CD14-positive monocyte (primary cell): ENCODE results near the gene GAPVD1. TPM values are rescaled to one million over a fixed set of nuclear protein-coding genes. Genes with fewer than 3 reads are reported as not detected.
"Not testable (repeated sequence)": the region's sequence is repeated elsewhere in the genome, so short reads cannot be mapped to it uniquely, and the experiment has no call there.

Source experiments
- DNase-seq, 3 donors: peaks; one replicate each; pipeline ENCODE4 v3.0.0-alpha.2; 2011 to 2022
- H2AFZ ChIP-seq: 2 replicates; pipeline ENCODE4 v1.6.0; 2012; ENCODE audit warnings: mild to moderate bottlenecking, low read depth, low read length, inconsistent platforms; ENCODE audit not compliant: insufficient read depth, poor library complexity, severe bottlenecking
- H3K27ac ChIP-seq, 2 donors: 1 replicate in 1 of 2; 2 replicates in 1 of 2; pipeline ENCODE4 v1.5.1; 2012 to 2013; ENCODE audit warnings: low read length in 2 of 2, control low read depth in 1 of 2, inconsistent platforms in 1 of 2, low read depth in 1 of 2, mild to moderate bottlenecking in 1 of 2
- H3K27me3 ChIP-seq, 2 donors: one replicate each; pipeline versions ENCODE4 v1.6.0 to v1.6.1; 2011 to 2013; ENCODE audit warnings: low read length in 2 of 2; ENCODE audit not compliant: control insufficient read depth in 2 of 2, insufficient read depth in 2 of 2
- H3K36me3 ChIP-seq, 2 donors: replicated peaks in 1 of 2; 1 replicate in 1 of 2; 2 replicates in 1 of 2; pipeline versions ENCODE4 v1.5.1 to v1.6.1; 2012 to 2013; ENCODE audit warnings: low read length in 2 of 2, control low read depth in 1 of 2, inconsistent platforms in 1 of 2, mild to moderate bottlenecking in 1 of 2; ENCODE audit not compliant: insufficient read depth in 2 of 2, control insufficient read depth in 1 of 2
- H3K4me1 ChIP-seq, 2 donors: 1 replicate in 1 of 2; 2 replicates in 1 of 2; pipeline versions ENCODE4 v1.5.1 to v1.6.1; 2012 to 2013; ENCODE audit warnings: low read length in 2 of 2, control low read depth in 1 of 2, inconsistent platforms in 1 of 2, mild to moderate bottlenecking in 1 of 2, moderate library complexity in 1 of 2; ENCODE audit not compliant: insufficient read depth in 2 of 2, control insufficient read depth in 1 of 2
- H3K4me2 ChIP-seq: replicated peaks from 2 replicates; pipeline ENCODE3; 2012; ENCODE audit warnings: low read length, moderate library complexity, mild to moderate bottlenecking; ENCODE audit not compliant: poor library complexity, severe bottlenecking; ENCODE audit errors: extremely low read depth
- H3K4me3 ChIP-seq, 3 experiments: fragments of 200-600 bp in 1 of 3; sonication (generic) in 1 of 3; replicated peaks in 1 of 3; 1 replicate in 2 of 3; 2 replicates in 1 of 3; pipeline ENCODE4 v1.5.1; 2011 to 2013; ENCODE audit warnings: low read length in 3 of 3, mild to moderate bottlenecking in 3 of 3, control low read depth in 2 of 3, low read depth in 2 of 3, inconsistent platforms in 1 of 3, moderate library complexity in 1 of 3
- H3K79me2 ChIP-seq: 2 replicates; pipeline ENCODE4 v1.6.0; 2012; ENCODE audit warnings: mild to moderate bottlenecking, control low read depth, inconsistent platforms, low read length, moderate library complexity; ENCODE audit not compliant: insufficient read depth
- H3K9ac ChIP-seq: 2 replicates; pipeline ENCODE4 v1.6.0; 2017; ENCODE audit warnings: low read length, mild to moderate bottlenecking; ENCODE audit not compliant: insufficient read depth, poor library complexity, severe bottlenecking
- H3K9me3 ChIP-seq, 2 donors: replicated peaks in 1 of 2; 1 replicate in 1 of 2; 2 replicates in 1 of 2; pipeline versions ENCODE4 v1.5.1 to v1.6.1; 2012 to 2013; ENCODE audit warnings: low read length in 2 of 2, control low read depth in 1 of 2; ENCODE audit not compliant: control insufficient read depth in 1 of 2, insufficient read depth in 1 of 2
- H4K20me1 ChIP-seq: 2 replicates; pipeline ENCODE4 v1.6.0; 2012; ENCODE audit warnings: mild to moderate bottlenecking, low read length, control low read depth, moderate library complexity; ENCODE audit not compliant: insufficient read depth
- H3K27ac Mint-ChIP-seq, 7 donors: one replicate each; pipeline ENCODE4 v1.8.0; 2020; ENCODE audit warnings: mild to moderate bottlenecking in 7 of 7, mixed read lengths in 7 of 7, moderate library complexity in 6 of 7, inconsistent platforms in 2 of 7
- H3K27me3 Mint-ChIP-seq, 3 donors: one replicate each; pipeline ENCODE4 v1.8.0; 2021 to 2022; ENCODE audit warnings: low read depth in 3 of 3, mild to moderate bottlenecking in 3 of 3, mixed read lengths in 3 of 3, moderate library complexity in 3 of 3, inconsistent platforms in 1 of 3
- H3K36me3 Mint-ChIP-seq, 2 donors: one replicate each; pipeline ENCODE4 v1.8.0; 2020; ENCODE audit warnings: mixed read lengths in 2 of 2, inconsistent platforms in 1 of 2, mild to moderate bottlenecking in 1 of 2
- H3K4me1 Mint-ChIP-seq: one replicate; pipeline ENCODE4 v1.8.0; 2020; ENCODE audit warnings: mild to moderate bottlenecking, mixed read lengths
- H3K4me3 Mint-ChIP-seq, 2 donors: one replicate each; pipeline ENCODE4 v1.8.0; 2020; ENCODE audit warnings: mild to moderate bottlenecking in 2 of 2, mixed read lengths in 2 of 2, moderate library complexity in 1 of 2
- H3K9me3 Mint-ChIP-seq, 7 donors: one replicate each; pipeline ENCODE4 v1.8.0; 2020 to 2022; ENCODE audit warnings: mixed read lengths in 7 of 7, mild to moderate bottlenecking in 6 of 7, moderate library complexity in 6 of 7, inconsistent platforms in 2 of 7
- WGBS: methylation state at CpG from one replicate; pipeline ENCODE4 v1.1.5; 2013; ENCODE audit warnings: missing lambda C conversion rate; ENCODE audit not compliant: insufficient coverage; 5-methylcytosine and 5-hydroxymethylcytosine counted together
- intact Hi-C, 2 donors: fragments of 100-400 bp; cut with micrococcal nuclease; formaldehyde crosslinking; loops; one replicate each; pipeline versions ENCODE4 v1.15.0 to v1.15.1; 2023
- polyA plus RNA-seq, 3 donors: library from polyadenylated mRNA; depleted of rRNA in 1 of 3; unstranded in 2 of 3; stranded (reverse) in 1 of 3; fragments of 300-500 nt in 2 of 3; fragments of >200 nt in 1 of 3; fragmentation: Illumina TruSeq in 2 of 3; gene quantifications; 1 replicate in 2 of 3; 2 replicates in 1 of 3; pipeline ENCODE4 v1.2.3, GENCODE V29; 2012 to 2021
- TF ChIP-seq, protein P1 (sequence below): fragments of 200-600 bp; IDR thresholded peaks from one replicate; pipeline ENCODE4 v1.8.0; 2022; ENCODE audit warnings: antibody characterized with exemption, mild to moderate bottlenecking

The GAPVD1 gene
- polyA plus RNA-seq, 3 donors: 18.7 to 49.2 (median 30.5) TPM

DNA sequence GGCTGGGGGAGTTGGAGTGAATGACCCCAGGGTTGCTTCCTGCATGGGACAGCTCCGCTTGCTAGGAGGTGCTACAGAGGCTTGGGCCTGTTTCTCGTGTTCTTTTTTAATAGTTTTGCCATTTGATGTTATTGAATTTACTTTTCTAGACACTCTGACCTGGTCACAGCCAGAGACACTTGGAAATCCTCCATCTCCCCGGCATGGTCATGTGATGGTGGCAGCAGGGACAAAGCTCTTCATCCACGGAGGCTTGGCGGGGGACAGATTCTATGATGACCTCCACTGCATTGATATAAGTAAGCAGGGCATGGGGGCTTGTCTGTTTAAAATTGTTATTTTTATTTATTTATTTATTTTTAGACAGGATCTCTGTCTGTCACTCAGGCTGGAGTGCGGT, 33.9 kb upstream of the GAPVD1 start:
- Mint-ChIP-seq H3K36me3 (peaks cover 14 to 50% of the 10 kb centered on the region in 2 donors), H3K27ac (peak overlapping the region in 1 of 7 donors; percentile 37), H3K4me3 (no peak overlapping the region), H3K4me1 (no peaks in the 10 kb centered on the region), H3K9me3 (no peaks in the 10 kb centered on the region), H3K27me3 (peaks cover 0 to 2% (median 0%) of the 10 kb centered on the region in 3 donors)
- H3K4me1 ChIP-seq: no peaks in the 10 kb centered on the region
- TF ChIP-seq, protein P1, sequence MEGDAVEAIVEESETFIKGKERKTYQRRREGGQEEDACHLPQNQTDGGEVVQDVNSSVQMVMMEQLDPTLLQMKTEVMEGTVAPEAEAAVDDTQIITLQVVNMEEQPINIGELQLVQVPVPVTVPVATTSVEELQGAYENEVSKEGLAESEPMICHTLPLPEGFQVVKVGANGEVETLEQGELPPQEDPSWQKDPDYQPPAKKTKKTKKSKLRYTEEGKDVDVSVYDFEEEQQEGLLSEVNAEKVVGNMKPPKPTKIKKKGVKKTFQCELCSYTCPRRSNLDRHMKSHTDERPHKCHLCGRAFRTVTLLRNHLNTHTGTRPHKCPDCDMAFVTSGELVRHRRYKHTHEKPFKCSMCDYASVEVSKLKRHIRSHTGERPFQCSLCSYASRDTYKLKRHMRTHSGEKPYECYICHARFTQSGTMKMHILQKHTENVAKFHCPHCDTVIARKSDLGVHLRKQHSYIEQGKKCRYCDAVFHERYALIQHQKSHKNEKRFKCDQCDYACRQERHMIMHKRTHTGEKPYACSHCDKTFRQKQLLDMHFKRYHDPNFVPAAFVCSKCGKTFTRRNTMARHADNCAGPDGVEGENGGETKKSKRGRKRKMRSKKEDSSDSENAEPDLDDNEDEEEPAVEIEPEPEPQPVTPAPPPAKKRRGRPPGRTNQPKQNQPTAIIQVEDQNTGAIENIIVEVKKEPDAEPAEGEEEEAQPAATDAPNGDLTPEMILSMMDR: no peak
- H3K4me3 ChIP-seq: no peak overlapping the region
- H3K79me2 ChIP-seq: no peaks in the 10 kb centered on the region
- no peaks in the 10 kb centered on the region for H3K9me3 ChIP-seq
- H3K36me3 ChIP-seq: peaks cover 14 to 27% of the 10 kb centered on the region in 2 donors
- H3K27me3 ChIP-seq: no peaks in the 10 kb centered on the region
- no peak overlapping the region for H3K27ac ChIP-seq
- H2AFZ ChIP-seq: no peak overlapping the region
- 100% methylated on average over 3 of the region's 6 CpGs for WGBS
- H3K9ac ChIP-seq: no peak overlapping the region
- intact Hi-C loops: no loop called here
- no peak overlapping the region for H3K4me2 ChIP-seq
- H4K20me1 ChIP-seq: no peaks in the 10 kb centered on the region
- no peak for DNase-seq

DNA sequence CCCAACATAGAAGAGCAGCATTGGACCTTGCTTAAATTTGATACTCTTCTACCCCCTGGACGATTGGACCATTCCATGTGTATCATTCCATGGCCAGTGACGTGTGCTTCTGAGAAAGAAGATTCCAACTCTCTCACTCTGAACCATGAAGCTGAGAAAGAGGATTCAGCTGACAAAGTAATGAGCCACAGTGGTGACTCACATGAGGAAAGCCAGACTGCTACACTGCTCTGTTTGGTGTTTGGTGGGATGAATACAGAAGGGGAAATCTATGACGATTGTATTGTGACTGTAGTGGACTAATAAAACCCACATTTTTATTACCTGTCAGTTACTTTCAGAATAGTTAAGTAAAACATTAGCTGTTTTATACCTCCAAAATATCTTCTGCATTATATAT, 27.9 kb upstream of the GAPVD1 start:
- H2AFZ ChIP-seq: no peak overlapping the region
- no peak overlapping the region for H3K4me2 ChIP-seq
- Mint-ChIP-seq H3K9me3 (peaks cover 0 to 3% (median 0%) of the 10 kb centered on the region in 7 donors), H3K4me1 (peaks cover 32% of the 10 kb centered on the region), H3K27me3 (no peaks in the 10 kb centered on the region), H3K36me3 (peaks cover 47 to 71% of the 10 kb centered on the region in 2 donors), H3K27ac (peak overlapping the region in 5 of 7 donors; percentile 10 to 56 (median 46)), H3K4me3 (no peak overlapping the region)
- peaks cover 47% of the 10 kb centered on the region for H4K20me1 ChIP-seq
- TF ChIP-seq, protein P1: no peak
- DNase-seq: peak in 1 of 3 donors; percentile 38
- no peaks in the 10 kb centered on the region for H3K9me3 ChIP-seq
- H3K4me1 ChIP-seq: peaks cover 4 to 29% of the 10 kb centered on the region in 2 donors
- intact Hi-C loops: no loop called here
- H3K27ac ChIP-seq: no peak overlapping the region
- no peak overlapping the region for H3K9ac ChIP-seq
- H3K4me3 ChIP-seq: no peak overlapping the region
- 83% methylated on average over 1 of the region's 3 CpGs for WGBS
- no peaks in the 10 kb centered on the region for H3K27me3 ChIP-seq
- peaks cover 56 to 75% of the 10 kb centered on the region in 2 donors for H3K36me3 ChIP-seq
- H3K79me2 ChIP-seq: peaks cover 33% of the 10 kb centered on the region

DNA sequence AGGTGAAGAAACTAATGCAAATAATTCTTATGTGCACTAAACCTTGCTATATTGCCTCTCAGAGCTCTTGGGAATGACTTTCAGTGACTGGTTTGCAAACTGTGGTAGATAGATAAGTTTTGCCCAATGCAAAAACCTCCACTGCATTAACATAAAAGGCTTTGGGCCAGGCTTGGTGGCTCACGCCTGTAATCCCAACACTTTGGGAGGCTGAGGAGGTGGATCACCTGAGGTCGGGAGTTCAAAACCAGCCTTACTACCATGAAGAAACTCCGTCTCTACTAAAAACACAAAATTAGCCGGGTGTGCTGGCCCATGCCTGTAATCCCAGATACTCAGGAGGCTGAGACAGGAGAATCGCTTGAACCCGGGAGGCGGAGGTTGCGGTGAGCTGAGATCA, 27.5 kb upstream of the GAPVD1 start:
- H3K36me3 Mint-ChIP-seq: peaks cover 51 to 74% of the 10 kb centered on the region in 2 donors
- no CpG with 5 or more reads among the region's 8 CpGs for WGBS
- H3K27me3 ChIP-seq, H3K4me3 ChIP-seq, DNase-seq, H3K27ac ChIP-seq, H3K4me2 ChIP-seq, intact Hi-C loops, H3K9ac ChIP-seq, H3K9me3 ChIP-seq, H3K9me3 Mint-ChIP-seq, H2AFZ ChIP-seq, H3K27me3 Mint-ChIP-seq, H3K4me3 Mint-ChIP-seq: not testable (repeated sequence)
- H3K27ac Mint-ChIP-seq: peak overlapping the region in 1 of 7 donors; percentile 36
- H3K4me1 ChIP-seq: peaks cover 8 to 33% of the 10 kb centered on the region in 2 donors
- H3K4me1 Mint-ChIP-seq: peaks cover 36% of the 10 kb centered on the region
- peaks cover 37% of the 10 kb centered on the region for H3K79me2 ChIP-seq
- H3K36me3 ChIP-seq: peaks cover 60 to 78% of the 10 kb centered on the region in 2 donors
- peaks cover 51% of the 10 kb centered on the region for H4K20me1 ChIP-seq
